Kidney tubule cell (primary cell): Measurements from ENCODE around the gene LIMD2.

Source experiments
- DNase-seq: peaks from one replicate; pipeline ENCODE4 v3.0.0-alpha.2; 2018; ENCODE audit warnings: low spot score

Gene LIMD2

DNA sequence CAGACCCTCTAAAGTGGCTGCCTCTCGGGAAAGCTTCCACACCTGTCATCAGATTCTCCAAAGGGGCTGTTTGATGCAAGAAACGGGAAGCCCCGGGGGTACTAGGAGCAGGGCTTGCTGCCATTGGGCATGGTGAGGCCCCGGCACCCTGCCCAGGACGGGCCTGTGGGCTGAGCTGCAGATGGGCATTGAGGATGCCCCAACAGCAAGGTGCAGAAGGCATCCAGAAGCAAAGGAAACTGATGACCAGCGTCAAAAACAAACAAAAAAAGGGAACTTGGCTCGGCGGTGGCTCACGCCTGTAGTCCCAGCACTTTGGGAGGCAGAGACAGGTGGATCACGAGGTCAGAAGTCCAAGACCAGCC is 1.5 kb upstream of the LIMD2 start:
- DNase-seq: no peak

GRCh38 chr17:63700528-63701455 is 867 bp upstream of the LIMD2 start:
- no peak for DNase-seq

- peak; percentile 54 for DNase-seq
Observed at GRCh38 chr17:63698886-63699637, 863 bp downstream of the LIMD2 start.

- DNase-seq: no peak
Observed at GRCh38 chr17:63698381-63698885, 1.5 kb downstream of the LIMD2 start.

DNA sequence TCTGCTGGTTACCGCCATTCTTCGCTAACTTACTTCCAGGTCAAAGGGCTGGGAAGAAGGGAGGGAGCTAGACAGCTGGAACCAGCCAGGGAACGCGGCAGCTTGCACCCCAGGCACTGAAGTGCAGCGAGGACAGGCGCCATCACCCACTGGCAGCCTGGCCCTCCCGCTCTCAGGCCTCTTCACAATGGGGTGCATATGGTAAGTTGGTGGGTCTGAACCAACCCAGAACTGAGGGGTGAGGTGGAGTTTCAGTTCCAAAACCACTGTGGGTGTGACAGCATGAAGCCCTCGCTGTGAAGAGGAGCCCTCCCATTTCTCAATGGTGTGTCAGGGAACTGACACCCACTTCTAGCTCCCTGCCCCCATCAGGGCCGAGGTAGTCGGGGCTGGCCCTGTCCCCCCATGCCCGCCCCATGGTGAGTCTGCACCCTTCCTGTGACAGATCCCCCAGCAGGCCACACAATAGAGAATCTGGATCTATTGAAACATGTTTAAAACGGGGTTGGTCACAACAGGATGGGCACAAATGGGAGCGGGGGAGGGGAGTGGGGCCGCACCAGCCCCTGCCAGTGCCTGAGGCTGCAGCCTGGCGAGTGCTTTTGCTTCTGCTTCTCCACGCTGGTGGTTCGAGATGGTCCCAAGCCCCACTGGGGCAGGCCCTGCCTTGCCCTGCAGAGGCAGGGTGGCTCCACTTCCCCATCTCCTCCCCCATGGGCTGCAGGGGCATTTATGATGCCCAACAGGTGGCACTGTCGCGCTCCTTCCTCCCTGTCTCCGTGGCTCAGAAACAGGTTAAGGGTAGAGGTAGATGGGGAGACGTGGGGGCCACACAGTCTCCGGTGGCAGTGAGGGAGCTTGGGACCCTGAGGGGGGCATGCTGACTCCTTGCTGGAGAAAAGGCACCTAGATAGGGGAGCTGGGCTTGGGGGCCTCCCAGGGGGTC is 2.3 kb downstream of the LIMD2 start:
- DNase-seq: peak; percentile 67

DNA sequence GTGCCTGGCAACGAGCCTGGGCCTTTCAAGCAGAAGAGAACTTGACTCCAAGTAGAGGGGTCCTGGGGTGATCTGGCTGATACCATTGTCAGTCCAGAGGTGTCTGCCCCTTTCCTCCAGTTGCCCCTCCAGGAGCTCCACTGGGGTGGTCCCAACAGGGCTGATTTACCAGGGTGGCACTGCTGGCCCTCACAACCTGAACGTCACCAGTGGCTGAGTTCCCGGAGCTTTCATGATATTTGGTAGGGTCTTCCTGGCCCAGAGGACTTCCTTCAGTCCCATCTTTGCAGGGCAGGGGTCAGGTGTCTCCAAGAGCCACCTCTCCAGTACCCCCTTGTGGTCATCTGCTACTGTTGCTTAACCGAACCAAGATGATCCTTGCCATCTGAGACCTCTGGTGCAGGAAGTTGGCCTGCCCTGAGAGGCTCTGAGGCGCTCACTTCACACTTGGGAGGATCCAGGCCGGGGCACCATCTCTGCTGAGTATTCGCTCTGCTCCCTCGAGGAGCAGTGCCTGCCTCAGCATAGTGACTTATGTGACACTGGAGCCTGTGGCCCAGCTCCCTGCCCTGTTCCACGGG is 3.5 kb downstream of the LIMD2 start:
- DNase-seq: peak; percentile 51

DNA sequence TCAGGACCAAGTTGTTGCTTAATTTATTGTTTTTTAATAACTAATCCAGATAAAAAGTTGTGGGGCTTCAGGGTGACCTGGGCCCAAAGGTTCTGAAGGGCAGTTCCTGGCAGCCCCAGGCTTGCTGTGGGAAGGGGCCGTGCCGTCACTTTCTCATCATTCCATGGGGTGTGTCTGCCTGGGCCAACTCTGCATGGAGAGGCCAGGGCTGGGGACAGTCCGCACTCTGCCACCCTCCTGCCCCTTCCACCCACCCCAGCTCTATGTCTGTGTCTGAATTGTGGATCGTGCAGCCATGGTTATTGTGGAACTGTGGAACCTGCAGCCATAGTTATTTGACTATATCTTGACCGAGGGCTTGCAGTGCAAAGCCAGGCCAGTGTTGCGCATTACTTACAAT is 4.0 kb downstream of the LIMD2 start:
- no peak for DNase-seq

DNA sequence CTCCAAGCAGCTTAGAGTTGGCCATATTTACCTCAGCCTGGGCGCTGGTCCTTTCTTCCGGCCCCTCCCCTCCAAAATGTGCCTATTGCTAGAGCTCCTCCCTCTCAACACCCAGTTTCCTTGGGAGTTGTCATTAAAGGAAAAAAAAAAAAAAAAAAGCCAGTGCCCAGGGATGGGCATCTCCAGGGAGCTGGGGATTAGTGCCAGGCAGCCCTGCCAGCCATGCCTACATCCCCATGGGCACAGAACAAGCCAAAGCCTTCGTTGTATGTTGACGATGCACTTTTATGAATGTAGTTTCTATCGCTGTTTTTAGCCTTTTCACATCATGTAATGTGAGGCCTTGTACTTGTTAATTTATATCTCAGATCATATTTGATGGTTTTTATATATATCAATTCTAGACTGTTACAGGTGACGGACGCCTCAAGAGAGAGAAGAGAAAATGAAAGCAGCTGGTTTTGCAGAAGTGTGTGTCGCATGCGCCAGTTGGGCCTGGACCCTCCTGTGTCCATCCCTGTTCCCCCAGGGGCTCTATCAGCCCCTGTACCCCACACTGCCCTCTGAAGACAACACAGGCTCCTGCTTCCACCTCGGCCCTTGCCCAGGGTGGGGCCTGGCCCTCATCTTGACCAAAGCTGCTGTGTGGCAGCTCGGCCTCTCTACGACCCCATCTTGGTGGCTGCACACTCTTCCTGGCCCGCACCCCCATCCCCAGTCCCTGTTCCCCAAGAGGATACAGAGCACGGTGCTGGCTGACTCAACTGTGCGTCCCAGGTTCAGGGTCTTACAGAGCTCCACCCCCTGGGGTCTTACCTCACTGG is 4.8 kb downstream of the LIMD2 start:
- DNase-seq: no peak

GRCh38 chr17:63694229-63694949 is 5.5 kb downstream of the LIMD2 start:
- no peak for DNase-seq

DNA sequence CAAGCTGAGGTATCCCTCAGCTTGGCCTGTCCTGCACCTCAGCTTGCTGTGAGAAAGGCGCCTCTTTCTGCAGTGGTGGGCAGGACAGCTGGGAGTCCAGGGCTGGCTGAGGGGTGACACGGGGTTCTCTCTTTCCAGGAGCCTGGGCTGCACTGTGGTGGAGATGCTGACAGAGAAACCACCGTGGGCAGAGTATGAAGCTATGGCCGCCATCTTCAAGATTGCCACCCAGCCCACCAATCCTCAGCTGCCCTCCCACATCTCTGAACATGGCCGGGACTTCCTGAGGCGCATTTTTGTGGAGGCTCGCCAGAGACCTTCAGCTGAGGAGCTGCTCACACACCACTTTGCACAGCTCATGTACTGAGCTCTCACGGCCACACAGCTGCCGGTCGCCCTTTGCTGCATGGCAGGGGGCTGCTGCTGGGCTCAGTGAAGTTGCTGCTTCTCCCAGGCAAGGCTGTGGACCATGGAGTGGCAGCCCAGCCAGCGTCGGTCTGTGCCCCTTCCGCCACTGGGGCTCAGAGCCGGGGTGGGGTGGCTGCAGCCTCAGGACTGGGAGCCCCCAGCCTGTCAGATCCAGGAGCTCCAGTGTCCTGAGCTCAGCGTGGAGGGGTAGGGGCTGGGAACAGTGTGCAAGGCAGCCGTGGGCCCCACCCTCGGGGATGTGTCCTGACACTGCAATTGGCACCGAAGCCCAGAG is 6.4 kb downstream of the LIMD2 start:
- no peak for DNase-seq

DNA sequence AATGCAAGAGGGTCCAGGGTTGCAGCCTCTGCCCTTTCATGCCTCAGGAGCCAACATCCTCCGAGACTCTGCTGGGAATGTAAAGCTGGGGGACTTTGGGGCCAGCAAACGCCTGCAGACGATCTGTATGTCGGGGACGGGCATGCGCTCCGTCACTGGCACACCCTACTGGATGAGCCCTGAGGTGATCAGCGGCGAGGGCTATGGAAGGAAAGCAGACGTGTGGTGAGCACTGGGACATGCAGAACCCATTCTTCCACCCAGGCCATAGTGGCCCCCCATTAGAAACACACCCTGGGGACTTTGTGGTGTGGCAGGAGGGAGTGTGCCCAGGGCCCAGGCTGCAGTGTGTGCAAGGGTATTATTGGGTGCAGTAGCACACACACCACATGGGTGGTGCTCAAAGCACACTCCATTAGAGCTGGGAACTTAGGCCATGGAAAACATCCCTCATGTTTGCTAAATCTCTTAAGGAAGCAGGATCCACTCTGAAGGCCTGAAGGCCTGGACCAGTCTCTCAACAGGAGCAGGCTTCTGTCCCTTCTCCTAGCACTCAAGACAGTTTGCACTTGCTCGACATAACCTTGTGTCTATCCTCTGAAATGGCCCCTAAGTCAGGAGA is 7.6 kb downstream of the LIMD2 start:
- DNase-seq: no peak

DNA sequence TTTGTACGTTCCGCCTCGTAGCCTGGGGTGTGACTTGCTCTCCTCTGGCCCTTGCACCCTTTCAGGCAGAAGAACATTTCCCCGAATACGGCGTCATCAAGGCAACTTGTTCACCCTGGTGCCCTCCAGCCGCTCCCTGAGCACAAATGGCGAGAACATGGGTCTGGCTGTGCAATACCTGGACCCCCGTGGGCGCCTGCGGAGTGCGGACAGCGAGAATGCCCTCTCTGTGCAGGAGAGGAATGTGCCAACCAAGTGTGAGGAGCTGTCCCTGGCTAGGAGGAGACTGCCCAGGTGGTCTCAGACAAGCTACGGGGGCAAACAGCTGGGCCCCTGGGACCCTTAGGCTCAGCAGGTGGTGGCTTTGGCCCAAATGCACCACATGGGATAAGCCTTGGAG is 10.4 kb downstream of the LIMD2 start:
- DNase-seq: no peak

GRCh38 chr17:63688396-63689020 is 11.4 kb downstream of the LIMD2 start:
- DNase-seq: no peak

DNA sequence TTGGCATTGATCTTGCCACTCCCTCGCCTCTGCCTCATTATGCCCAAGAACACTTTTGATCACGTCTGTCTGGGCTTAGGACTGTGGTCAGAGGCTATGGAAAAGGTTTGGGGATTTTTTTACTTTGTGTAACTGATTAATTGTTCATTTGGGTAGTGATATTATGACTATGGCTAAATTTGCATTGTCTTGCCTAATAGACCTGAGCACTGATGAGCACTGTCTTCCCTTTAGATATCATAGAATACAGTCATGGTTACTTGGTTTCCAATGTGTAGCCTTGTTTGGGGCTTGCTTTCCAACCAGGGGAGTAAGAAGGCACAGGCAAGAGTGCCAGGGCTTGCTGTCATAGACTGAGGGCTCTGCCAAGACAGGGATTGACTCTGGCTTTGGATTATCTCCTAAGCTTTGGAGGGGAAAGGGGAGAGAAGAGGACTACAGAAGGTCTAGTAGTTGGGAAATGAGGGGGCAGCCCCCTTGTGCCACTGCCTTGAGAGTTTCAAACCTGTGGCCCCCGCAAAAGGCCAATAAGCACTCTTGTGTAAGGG is 13.7 kb downstream of the LIMD2 start:
- no peak for DNase-seq

DNA sequence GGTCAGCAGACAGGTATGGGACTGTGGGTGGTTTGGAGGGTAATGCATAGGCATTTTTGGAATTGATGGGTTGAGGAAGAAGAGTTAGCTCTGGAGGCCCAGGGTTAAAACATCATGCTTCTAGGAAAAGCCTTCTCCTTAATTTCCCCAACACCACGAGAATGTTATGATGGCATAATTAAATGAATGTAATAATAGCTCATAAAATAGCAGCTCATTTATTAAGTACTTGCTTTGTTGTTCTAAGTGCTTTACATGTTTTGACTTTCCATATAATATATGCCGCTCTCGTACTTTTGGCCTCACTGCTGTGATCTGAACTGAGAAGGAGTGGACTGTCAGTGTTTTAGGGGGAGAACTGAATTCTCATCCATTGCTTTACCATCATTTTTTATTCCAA is 14.3 kb downstream of the LIMD2 start:
- no peak for DNase-seq

DNA sequence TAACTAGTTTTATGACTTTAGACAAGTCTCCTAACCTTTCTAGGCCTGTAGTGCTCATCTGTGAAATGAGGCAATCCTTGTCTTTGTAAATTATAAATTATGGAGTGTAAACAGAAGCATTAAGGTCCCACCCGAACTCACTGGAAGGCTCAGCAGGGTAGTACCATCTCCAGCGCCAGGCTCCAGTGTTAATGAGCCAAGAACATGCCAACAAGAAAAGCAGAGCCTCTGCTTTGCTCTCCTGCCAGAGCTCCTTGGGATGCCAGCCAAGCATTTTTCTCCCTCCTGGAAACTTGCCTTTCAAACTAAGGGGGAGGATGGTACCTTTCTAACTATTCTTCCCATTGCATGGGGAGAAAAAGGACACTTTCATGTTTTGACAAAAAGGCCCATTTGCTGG is 14.9 kb downstream of the LIMD2 start:
- no peak for DNase-seq

GRCh38 chr17:63682981-63683380 is 16.9 kb downstream of the LIMD2 start:
- no peak for DNase-seq

DNA sequence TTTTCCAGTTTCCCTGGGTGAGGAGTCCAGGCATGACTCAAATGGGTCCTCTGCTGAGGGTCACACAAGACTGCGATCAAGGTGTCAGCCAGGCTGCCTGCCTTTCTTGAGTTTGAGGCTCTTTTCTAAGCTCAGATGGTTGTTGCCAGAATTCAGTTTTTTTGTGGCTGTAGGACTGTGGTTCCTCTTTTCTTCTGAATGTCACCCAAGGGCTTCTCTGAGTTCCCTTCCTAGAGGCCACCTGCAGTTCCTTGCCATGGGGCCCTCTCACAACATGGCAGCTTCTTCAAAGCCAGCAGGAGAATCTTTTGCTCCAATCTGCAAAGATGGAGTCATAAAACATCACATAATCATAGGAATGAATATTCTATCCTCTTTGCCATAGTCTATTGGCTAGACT is 17.5 kb downstream of the LIMD2 start:
- no peak for DNase-seq
